H9 (cell line): Measurements from ENCODE around the gene CADM3. TPM values are rescaled to one million over a fixed set of nuclear protein-coding genes. Genes with fewer than 3 reads are reported as not detected.

Source experiments
- DNase-seq: peaks from one replicate; pipeline ENCODE4 v3.0.0-alpha.2; 2017
- H2AFZ ChIP-seq: one replicate; pipeline ENCODE4 v1.6.1; 2013; ENCODE audit warnings: mild to moderate bottlenecking, low read length, control low read depth, moderate library complexity
- H2AK5ac ChIP-seq: 2 replicates; pipeline ENCODE4 v1.6.1; 2013; ENCODE audit warnings: low read length, control low read depth, mixed read lengths; ENCODE audit not compliant: insufficient read length
- H2BK120ac ChIP-seq: one replicate; pipeline ENCODE4 v1.6.1; 2013; ENCODE audit warnings: low read depth, mild to moderate bottlenecking, low read length, control low read depth, inconsistent platforms; ENCODE audit not compliant: poor library complexity, severe bottlenecking
- H2BK12ac ChIP-seq: 2 replicates; pipeline ENCODE4 v1.6.1; 2013; ENCODE audit warnings: low read length, control low read depth, mixed read lengths, low read depth; ENCODE audit not compliant: insufficient read length
- H2BK15ac ChIP-seq: 2 replicates; pipeline ENCODE4 v1.6.1; 2013; ENCODE audit warnings: low read depth, low read length, control low read depth
- H2BK20ac ChIP-seq: one replicate; pipeline ENCODE4 v1.6.1; 2013; ENCODE audit warnings: low read depth, mild to moderate bottlenecking, low read length, control low read depth, inconsistent platforms; ENCODE audit not compliant: poor library complexity, severe bottlenecking
- H2BK5ac ChIP-seq: 2 replicates; pipeline ENCODE4 v1.6.1; 2013; ENCODE audit warnings: low read length, control low read depth, mixed read lengths; ENCODE audit not compliant: insufficient read length
- H3K14ac ChIP-seq: 2 replicates; pipeline ENCODE4 v1.6.1; 2013; ENCODE audit warnings: low read length, control low read depth; ENCODE audit not compliant: insufficient read depth
- H3K18ac ChIP-seq: 2 replicates; pipeline ENCODE4 v1.6.1; 2013; ENCODE audit warnings: low read depth, mild to moderate bottlenecking, mixed read lengths, low read length, control low read depth; ENCODE audit not compliant: insufficient read length
- H3K23ac ChIP-seq: 2 replicates; pipeline ENCODE4 v1.6.1; 2013; ENCODE audit warnings: low read length, control low read depth, mixed read lengths, low read depth; ENCODE audit not compliant: insufficient read length
- H3K23me2 ChIP-seq: 2 replicates; pipeline ENCODE4 v1.6.1; 2013; ENCODE audit warnings: low read depth, mild to moderate bottlenecking, mixed read lengths, low read length, control low read depth; ENCODE audit not compliant: insufficient read length, poor library complexity, severe bottlenecking
- H3K27ac ChIP-seq: 2 replicates; pipeline ENCODE4 v1.5.1; 2013; ENCODE audit warnings: low read length, control low read depth, mixed read lengths, low read depth; ENCODE audit not compliant: insufficient read length
- H3K27me3 ChIP-seq: 2 replicates; pipeline ENCODE4 v1.6.1; 2013; ENCODE audit warnings: low read length, control low read depth, inconsistent platforms; ENCODE audit not compliant: insufficient read depth
- H3K4ac ChIP-seq: 2 replicates; pipeline ENCODE4 v1.6.1; 2013; ENCODE audit warnings: low read depth, mild to moderate bottlenecking, control low read depth, inconsistent platforms, low read length, moderate library complexity
- H3K4me1 ChIP-seq: 2 replicates; pipeline ENCODE4 v1.6.1; 2013; ENCODE audit warnings: low read length, control low read depth, inconsistent platforms; ENCODE audit not compliant: insufficient read depth
- H3K4me2 ChIP-seq: 2 replicates; pipeline ENCODE4 v1.6.1; 2013; ENCODE audit warnings: low read length, control low read depth, mixed read lengths; ENCODE audit not compliant: insufficient read length, insufficient read depth
- H3K56ac ChIP-seq: 2 replicates; pipeline ENCODE4 v1.6.1; 2013; ENCODE audit warnings: low read depth, mild to moderate bottlenecking, mixed read lengths, low read length, control low read depth; ENCODE audit not compliant: insufficient read length
- H3K79me1 ChIP-seq: 2 replicates; pipeline ENCODE4 v1.6.1; 2013; ENCODE audit warnings: low read depth, mild to moderate bottlenecking, moderate library complexity, low read length, control low read depth, inconsistent platforms; ENCODE audit not compliant: insufficient read depth, poor library complexity, severe bottlenecking
- H3K79me2 ChIP-seq: 2 replicates; pipeline ENCODE4 v1.6.1; 2013; ENCODE audit warnings: low read length, control low read depth, inconsistent platforms; ENCODE audit not compliant: insufficient read depth
- H3K9ac ChIP-seq: 2 replicates; pipeline ENCODE4 v1.6.1; 2013; ENCODE audit warnings: low read length, control low read depth, mixed read lengths; ENCODE audit not compliant: insufficient read length; ENCODE audit errors: extremely low read depth
- H3K9me3 ChIP-seq: one replicate; pipeline ENCODE4 v1.6.1; 2013; ENCODE audit warnings: low read depth, low read length, inconsistent platforms; ENCODE audit not compliant: control insufficient read depth
- H3T11ph ChIP-seq: one replicate; pipeline ENCODE4 v1.6.1; 2013; ENCODE audit warnings: mild to moderate bottlenecking, low read length, control low read depth, inconsistent platforms
- H4K20me1 ChIP-seq: one replicate; pipeline ENCODE4 v1.6.1; 2013; ENCODE audit not compliant: control insufficient read depth, insufficient read length, insufficient read depth
- H4K5ac ChIP-seq: 2 replicates; pipeline ENCODE4 v1.6.1; 2013; ENCODE audit warnings: low read depth, mild to moderate bottlenecking, mixed read lengths, low read length, control low read depth; ENCODE audit not compliant: insufficient read length
- H4K8ac ChIP-seq: replicated peaks from 2 replicates; pipeline ENCODE4 v1.6.1; 2013; ENCODE audit warnings: low read length, control low read depth, mixed read lengths, low read depth; ENCODE audit not compliant: insufficient read length
- H4K91ac ChIP-seq: 2 replicates; pipeline ENCODE4 v1.6.1; 2013; ENCODE audit warnings: low read depth, mild to moderate bottlenecking, moderate library complexity, mixed read lengths, low read length, control low read depth; ENCODE audit not compliant: insufficient read length
- H3K27ac Mint-ChIP-seq, 3 experiments: 2 replicates in 2 of 3; 3 replicates in 1 of 3; pipeline ENCODE4 v1.8.0; 2020 to 2021; ENCODE audit warnings: mixed read lengths in 3 of 3, mild to moderate bottlenecking in 1 of 3, moderate library complexity in 1 of 3
- H3K27me3 Mint-ChIP-seq: 2 replicates; pipeline ENCODE4 v1.8.0; 2021; ENCODE audit warnings: low read depth, mild to moderate bottlenecking, moderate library complexity, mixed read lengths
- H3K36me3 Mint-ChIP-seq, 3 experiments: 2 replicates in 2 of 3; 3 replicates in 1 of 3; pipeline ENCODE4 v1.8.0; 2020 to 2021; ENCODE audit warnings: low read depth in 3 of 3, mixed read lengths in 3 of 3; ENCODE audit not compliant: insufficient read depth in 1 of 3
- H3K4me1 Mint-ChIP-seq, 2 experiments: 2 replicates each; pipeline ENCODE4 v1.8.0; 2020; ENCODE audit warnings: mixed read lengths in 2 of 2
- H3K4me3 Mint-ChIP-seq, 2 experiments: 2 replicates in 1 of 2; 3 replicates in 1 of 2; pipeline ENCODE4 v1.8.0; 2020 to 2021; ENCODE audit warnings: mild to moderate bottlenecking in 2 of 2, mixed read lengths in 2 of 2, moderate library complexity in 1 of 2
- H3K9me3 Mint-ChIP-seq, 2 experiments: 2 replicates in 1 of 2; 3 replicates in 1 of 2; pipeline ENCODE4 v1.8.0; 2020; ENCODE audit warnings: mild to moderate bottlenecking in 2 of 2, mixed read lengths in 2 of 2, moderate library complexity in 1 of 2
- CTCF ChIP-seq: fragments of 200-600 bp; sonication (generic); conservative IDR thresholded peaks from 3 replicates; pipeline ENCODE4 v1.8.0; 2021; ENCODE audit warnings: antibody characterized with exemption, mild to moderate bottlenecking
- WGBS: extraction: QIAGEN DNeasy Blood & Tissue Kit; methylation state at CpG from one replicate; pipeline ENCODE4 v1.1.7; 2013; ENCODE audit warnings: missing lambda C conversion rate, low lambda C conversion rate, mixed read lengths; ENCODE audit not compliant: insufficient read length; ENCODE audit errors: extremely low coverage; 5-methylcytosine and 5-hydroxymethylcytosine counted together
- total RNA-seq: library from RNA; stranded (reverse); gene quantifications from 2 replicates; pipeline ENCODE4 v1.2.1, GENCODE V29; 2021

Gene CADM3
- total RNA-seq, 1 experiment from 2014 or later: 5.6 TPM

- no peak overlapping the region for H2BK20ac ChIP-seq
- H3K4me1 Mint-ChIP-seq: peaks cover 25 to 30% of the 10 kb centered on the region in 2 experiments
- H3K9ac ChIP-seq: no peak overlapping the region
- H3K27ac Mint-ChIP-seq: no peak overlapping the region
- no CpG with 5 or more reads among the region's 2 CpGs for WGBS
- H3T11ph ChIP-seq: no peak overlapping the region
- H3K79me1 ChIP-seq: no peaks in the 10 kb centered on the region
- no peak overlapping the region for H2BK120ac ChIP-seq
- H4K20me1 ChIP-seq: no peaks in the 10 kb centered on the region
- H3K27ac ChIP-seq: no peak overlapping the region
- peaks cover 5% of the 10 kb centered on the region for H3K27me3 Mint-ChIP-seq
- no peak overlapping the region for H3K4ac ChIP-seq
- no peak overlapping the region for H3K4me3 Mint-ChIP-seq
- no peak overlapping the region for H4K8ac ChIP-seq
- H3K79me2 ChIP-seq: no peaks in the 10 kb centered on the region
- H2AFZ ChIP-seq: no peak overlapping the region
- H3K56ac ChIP-seq: no peak overlapping the region
- no peak for TF ChIP-seq CTCF
- no peak overlapping the region for H3K14ac ChIP-seq
- no peak overlapping the region for H4K91ac ChIP-seq
- no peak overlapping the region for H3K23ac ChIP-seq
- H3K23me2 ChIP-seq: no peaks in the 10 kb centered on the region
- H2BK5ac ChIP-seq: no peak overlapping the region
- no peaks in the 10 kb centered on the region for H3K9me3 ChIP-seq
- H3K36me3 Mint-ChIP-seq: no peaks in the 10 kb centered on the region
- no peak overlapping the region for H2AK5ac ChIP-seq
- DNase-seq: no peak
- no peak overlapping the region for H3K18ac ChIP-seq
- H2BK12ac ChIP-seq: no peak overlapping the region
- H2BK15ac ChIP-seq: no peak overlapping the region
- no peaks in the 10 kb centered on the region for H3K9me3 Mint-ChIP-seq
- H4K5ac ChIP-seq: no peak overlapping the region
- H3K27me3 ChIP-seq: no peaks in the 10 kb centered on the region
- peaks cover 6% of the 10 kb centered on the region; the same call in 1 of the 2 replicates for H3K4me1 ChIP-seq
- no peak overlapping the region for H3K4me2 ChIP-seq
These were observed 51.6 kb downstream of the CADM3 start for GRCh38 chr1:159223004-159223403.
